ENCODE measurements around the gene KDM2B.

KDM2B gene

DNA sequence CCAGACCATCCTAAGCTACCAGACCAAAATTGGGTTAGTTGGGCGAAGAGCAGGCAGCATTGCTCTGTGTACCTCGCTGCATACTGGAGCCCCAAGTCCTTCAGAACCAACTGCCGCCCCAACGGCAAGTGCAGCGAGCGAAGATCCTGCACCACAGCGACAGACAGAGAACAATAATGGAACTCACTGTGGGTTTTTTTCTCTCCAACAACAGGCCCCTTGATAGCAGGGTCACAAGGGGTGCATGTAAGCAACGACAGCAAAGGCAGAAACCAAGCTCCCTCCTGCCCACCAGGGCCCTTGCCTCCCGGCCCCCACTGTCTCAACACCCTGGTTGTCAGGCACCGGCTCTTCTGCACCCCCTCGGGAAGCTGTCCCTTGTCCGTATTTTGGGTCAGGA lies 141.9 kb downstream of the KDM2B start:
- Histone ChIP-seq H3K4me1 (ENCODE audit: low read length) (no peaks in the 10 kb centered on the region), H3K36me3 (replicated peaks; ENCODE audit: low read depth, low read length) (peaks cover 87% of the 10 kb centered on the region), H3K27ac (ENCODE audit: low read length) (no peak overlapping the region)

DNA sequence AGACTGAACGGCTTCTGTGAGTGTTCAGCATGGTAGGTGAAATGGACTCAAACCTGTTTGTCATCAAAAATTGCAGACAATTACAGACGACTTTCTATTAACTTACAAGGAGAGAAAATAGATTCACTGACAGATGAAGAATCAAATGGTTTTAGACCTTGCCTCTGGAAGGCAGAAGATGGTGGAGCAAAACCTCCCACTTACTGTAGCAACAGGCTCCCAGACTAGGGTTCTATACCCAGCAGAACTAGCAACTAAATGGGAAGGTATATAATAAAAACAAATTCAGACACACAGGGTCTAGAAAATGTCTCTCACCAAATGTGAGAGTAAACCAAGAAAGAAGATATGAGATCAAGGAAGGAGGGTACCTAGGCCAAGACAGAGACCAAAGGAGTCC lies 144.1 kb downstream of the KDM2B start:
- Histone ChIP-seq H2AFZ (ENCODE audit: low read depth, low read length) (no peak overlapping the region), H3K4me2 (ENCODE audit: low read length) (no peak overlapping the region), H3K4me3 (ENCODE audit: low read length) (no peak overlapping the region), H3K4me1 (ENCODE audit: low read length) (no peaks in the 10 kb centered on the region), H3K9ac (ENCODE audit: low read length) (no peak overlapping the region), H3K79me2 (ENCODE audit: low read length) (peaks cover 58% of the 10 kb centered on the region), H4K20me1 (ENCODE audit: insufficient read depth, low read length) (peaks cover 59% of the 10 kb centered on the region), H3K36me3 (replicated peaks; ENCODE audit: low read depth, low read length) (peaks cover 81% of the 10 kb centered on the region), H3K27me3 (ENCODE audit: low read depth, low read length) (no peaks in the 10 kb centered on the region), H3K27ac (ENCODE audit: low read length) (no peak overlapping the region), H3K9me3 (ENCODE audit: insufficient read depth, low read length) (no peaks in the 10 kb centered on the region)
- no peak for TF ChIP-seq EZH2phosphoT487 (IDR thresholded peaks at IDR 0.05; ENCODE audit: low read depth)
- TF ChIP-seq, protein P1, sequence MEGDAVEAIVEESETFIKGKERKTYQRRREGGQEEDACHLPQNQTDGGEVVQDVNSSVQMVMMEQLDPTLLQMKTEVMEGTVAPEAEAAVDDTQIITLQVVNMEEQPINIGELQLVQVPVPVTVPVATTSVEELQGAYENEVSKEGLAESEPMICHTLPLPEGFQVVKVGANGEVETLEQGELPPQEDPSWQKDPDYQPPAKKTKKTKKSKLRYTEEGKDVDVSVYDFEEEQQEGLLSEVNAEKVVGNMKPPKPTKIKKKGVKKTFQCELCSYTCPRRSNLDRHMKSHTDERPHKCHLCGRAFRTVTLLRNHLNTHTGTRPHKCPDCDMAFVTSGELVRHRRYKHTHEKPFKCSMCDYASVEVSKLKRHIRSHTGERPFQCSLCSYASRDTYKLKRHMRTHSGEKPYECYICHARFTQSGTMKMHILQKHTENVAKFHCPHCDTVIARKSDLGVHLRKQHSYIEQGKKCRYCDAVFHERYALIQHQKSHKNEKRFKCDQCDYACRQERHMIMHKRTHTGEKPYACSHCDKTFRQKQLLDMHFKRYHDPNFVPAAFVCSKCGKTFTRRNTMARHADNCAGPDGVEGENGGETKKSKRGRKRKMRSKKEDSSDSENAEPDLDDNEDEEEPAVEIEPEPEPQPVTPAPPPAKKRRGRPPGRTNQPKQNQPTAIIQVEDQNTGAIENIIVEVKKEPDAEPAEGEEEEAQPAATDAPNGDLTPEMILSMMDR (IDR thresholded peaks at IDR 0.05; ENCODE audit: low read depth, low read length), result no peak

More for the DNA sequence above, 141.9 kb downstream of the KDM2B start:
- Histone ChIP-seq H3K4me2 (ENCODE audit: low read length) (no peak overlapping the region), H3K27me3 (ENCODE audit: low read depth, low read length) (no peaks in the 10 kb centered on the region), H2AFZ (ENCODE audit: low read depth, low read length) (no peak overlapping the region), H3K9me3 (ENCODE audit: insufficient read depth, low read length) (no peaks in the 10 kb centered on the region), H3K79me2 (ENCODE audit: low read length) (peaks cover 56% of the 10 kb centered on the region), H4K20me1 (ENCODE audit: insufficient read depth, low read length) (peaks cover 58% of the 10 kb centered on the region), H3K4me3 (ENCODE audit: low read length) (no peak overlapping the region), H3K9ac (ENCODE audit: low read length) (no peak overlapping the region)
- TF ChIP-seq, protein P1 (IDR thresholded peaks at IDR 0.05; ENCODE audit: low read depth, low read length), result no peak
- no peak for TF ChIP-seq EZH2phosphoT487 (IDR thresholded peaks at IDR 0.05; ENCODE audit: low read depth)

DNA sequence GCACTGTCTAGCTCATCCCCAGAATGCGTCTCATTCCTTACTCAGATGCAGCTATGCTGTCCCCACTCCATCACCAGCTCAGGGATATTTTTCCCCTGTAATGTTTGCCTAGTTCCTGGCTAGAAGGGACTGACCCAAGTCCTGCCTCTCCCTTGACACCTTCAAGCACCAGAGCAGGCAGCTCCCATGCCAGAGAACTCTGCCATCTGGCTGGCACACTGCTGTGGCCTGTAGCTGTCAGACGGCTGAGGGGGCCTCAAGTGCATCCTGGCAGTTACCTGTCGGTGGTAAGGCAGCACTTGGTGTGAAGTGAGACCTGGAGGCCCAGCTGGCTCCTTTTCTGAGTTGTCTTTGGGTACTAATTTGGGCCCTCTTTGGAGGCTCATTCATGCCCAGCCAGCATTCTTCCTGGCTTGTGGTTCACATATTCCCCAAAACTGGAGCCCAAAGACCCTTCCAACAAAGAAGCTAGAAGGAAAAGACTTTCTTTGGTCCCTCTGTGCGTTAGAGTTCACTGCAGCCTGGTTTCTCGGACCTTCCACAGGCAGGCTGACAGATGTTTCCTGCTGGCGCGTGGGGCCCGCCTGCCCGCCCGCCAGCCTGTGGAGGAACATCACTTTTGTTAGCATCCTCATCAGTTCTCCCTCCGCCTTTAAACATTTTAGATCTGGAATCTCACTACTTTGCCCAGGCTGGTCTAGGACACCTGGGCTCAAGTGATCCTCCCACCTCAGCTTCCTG lies 147.9 kb downstream of the KDM2B start:
- no peak overlapping the region for H3K4me2 ChIP-seq (ENCODE audit: low read length)
- H3K4me3 ChIP-seq (ENCODE audit: low read length), result no peak overlapping the region
- no peaks in the 10 kb centered on the region for H3K9me3 ChIP-seq (ENCODE audit: insufficient read depth, low read length)
- peaks cover 48% of the 10 kb centered on the region for H3K79me2 ChIP-seq (ENCODE audit: low read length)
- no peaks in the 10 kb centered on the region; the same call in 1 of the 2 replicates for H3K4me1 ChIP-seq (ENCODE audit: low read length)
- no peak overlapping the region for H3K27ac ChIP-seq (ENCODE audit: low read length)
- no peaks in the 10 kb centered on the region for H3K27me3 ChIP-seq (ENCODE audit: low read depth, low read length)
- peaks cover 65% of the 10 kb centered on the region for H4K20me1 ChIP-seq (ENCODE audit: insufficient read depth, low read length)
- TF ChIP-seq, protein P1 (IDR thresholded peaks at IDR 0.05; ENCODE audit: low read depth, low read length), result no peak
- no peak for TF ChIP-seq EZH2phosphoT487 (IDR thresholded peaks at IDR 0.05; ENCODE audit: low read depth)
- peaks cover 81% of the 10 kb centered on the region for H3K36me3 ChIP-seq (replicated peaks; ENCODE audit: low read depth, low read length)
- H2AFZ ChIP-seq (ENCODE audit: low read depth, low read length), result no peak overlapping the region
- no peak overlapping the region for H3K9ac ChIP-seq (ENCODE audit: low read length)

DNA sequence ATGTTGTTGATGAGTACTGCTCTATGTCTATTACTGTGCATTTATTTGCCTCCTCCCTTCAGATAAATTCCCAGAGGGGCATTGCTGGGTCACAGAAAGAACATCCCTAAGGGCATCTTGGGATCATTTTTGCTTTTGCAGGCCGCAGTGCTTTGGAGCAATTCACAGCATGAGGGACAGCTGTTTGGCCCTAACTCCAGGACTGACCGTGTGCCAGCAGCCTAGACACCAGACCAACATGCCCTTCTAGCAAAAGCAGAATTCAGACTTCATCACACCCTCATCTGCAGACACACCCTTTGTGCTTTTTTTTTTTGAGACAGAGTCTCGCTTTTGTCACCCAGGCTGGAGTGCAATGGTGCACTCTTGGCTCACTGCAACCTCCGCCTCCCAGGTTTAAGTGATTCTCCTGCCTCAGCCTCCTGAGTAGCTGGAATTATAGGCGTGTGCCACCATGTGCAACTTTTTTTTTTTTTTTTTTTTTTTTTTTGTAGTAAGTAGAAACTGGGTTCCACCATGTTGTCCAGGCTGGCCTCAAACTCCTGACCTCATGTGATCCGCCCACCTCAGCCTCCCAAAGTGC lies 149.9 kb downstream of the KDM2B start:
- Histone ChIP-seq H3K36me3 (replicated peaks; ENCODE audit: low read depth, low read length) (peaks cover 81% of the 10 kb centered on the region), H3K79me2 (ENCODE audit: low read length) (peaks cover 47% of the 10 kb centered on the region), H3K27ac (ENCODE audit: low read length) (no peak overlapping the region), H3K27me3 (ENCODE audit: low read depth, low read length) (no peaks in the 10 kb centered on the region), H3K4me3 (ENCODE audit: low read length) (no peak overlapping the region), H3K9ac (ENCODE audit: low read length) (no peak overlapping the region), H3K9me3 (ENCODE audit: insufficient read depth, low read length) (no peaks in the 10 kb centered on the region), H4K20me1 (ENCODE audit: insufficient read depth, low read length) (peaks cover 60% of the 10 kb centered on the region), H2AFZ (ENCODE audit: low read depth, low read length) (no peak overlapping the region), H3K4me2 (ENCODE audit: low read length) (no peak overlapping the region), H3K4me1 (ENCODE audit: low read length) (peaks cover 12% of the 10 kb centered on the region)
- TF ChIP-seq EZH2phosphoT487 (IDR thresholded peaks at IDR 0.05; ENCODE audit: low read depth), result no peak

All from OCI-LY3 (cell line).